DND-41 (cell line): ENCODE measurements around the gene FGA.

Experiments used
- EZH2 ChIP-seq: IDR thresholded peaks from 3 replicates; pipeline ENCODE4 v1.6.1; 2012; ENCODE audit warnings: borderline replicate concordance, low read depth, mild to moderate bottlenecking, moderate library complexity, low read length, inconsistent platforms; ENCODE audit not compliant: severe bottlenecking
- TF ChIP-seq, protein P1 (sequence below): IDR thresholded peaks from 2 replicates; pipeline ENCODE4 v1.5.1; 2012; ENCODE audit warnings: borderline replicate concordance, low read length, moderate library complexity, mild to moderate bottlenecking; ENCODE audit not compliant: poor library complexity, severe bottlenecking; ENCODE audit errors: extremely low read depth

DNA sequence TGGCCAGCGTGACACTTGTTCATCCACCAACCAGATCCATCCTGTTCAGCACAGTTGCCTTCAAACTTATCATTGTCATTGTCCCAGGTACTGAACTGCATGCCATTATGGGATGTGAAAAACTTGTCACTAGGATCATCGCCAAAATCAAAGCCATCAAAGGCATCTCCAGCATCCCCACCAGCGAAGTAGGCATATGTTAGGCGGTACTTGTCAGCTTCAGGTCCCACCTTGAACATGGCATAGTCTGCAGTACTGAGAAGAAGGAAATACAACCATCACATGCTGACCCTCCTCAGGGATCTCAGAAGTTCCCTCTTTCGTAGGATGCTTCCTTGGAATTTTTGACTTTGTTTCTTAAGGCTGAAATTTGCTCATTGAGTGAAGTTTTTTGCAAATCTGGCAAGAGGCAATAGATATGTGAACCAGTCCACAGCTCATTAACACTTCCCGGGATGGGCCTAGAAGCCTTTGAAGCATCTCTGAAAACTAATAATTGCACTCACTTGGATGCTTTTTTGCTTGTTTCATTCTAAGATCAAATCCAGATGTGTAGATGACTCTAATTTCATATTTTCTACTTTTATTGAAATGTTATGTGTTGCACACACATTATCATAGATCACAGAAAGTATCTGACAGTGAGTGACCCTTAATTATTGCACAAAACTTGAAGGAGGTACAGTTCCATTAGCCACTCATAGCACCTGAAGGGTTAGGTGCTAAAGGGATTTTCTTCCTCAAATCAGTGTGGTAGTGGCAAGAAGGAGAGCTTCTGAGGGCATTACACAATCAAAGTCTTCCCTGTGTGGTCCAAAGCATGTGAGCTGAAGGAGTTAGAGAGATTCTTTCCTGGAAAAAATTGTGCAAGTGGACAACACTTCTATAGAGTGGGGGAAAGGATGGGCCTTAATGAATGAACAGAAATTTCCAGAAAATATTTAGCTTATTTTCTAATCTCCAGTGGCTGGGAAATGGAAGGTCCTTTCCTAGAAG, 16.5 kb upstream of the FGA start:
- TF ChIP-seq, protein P1, sequence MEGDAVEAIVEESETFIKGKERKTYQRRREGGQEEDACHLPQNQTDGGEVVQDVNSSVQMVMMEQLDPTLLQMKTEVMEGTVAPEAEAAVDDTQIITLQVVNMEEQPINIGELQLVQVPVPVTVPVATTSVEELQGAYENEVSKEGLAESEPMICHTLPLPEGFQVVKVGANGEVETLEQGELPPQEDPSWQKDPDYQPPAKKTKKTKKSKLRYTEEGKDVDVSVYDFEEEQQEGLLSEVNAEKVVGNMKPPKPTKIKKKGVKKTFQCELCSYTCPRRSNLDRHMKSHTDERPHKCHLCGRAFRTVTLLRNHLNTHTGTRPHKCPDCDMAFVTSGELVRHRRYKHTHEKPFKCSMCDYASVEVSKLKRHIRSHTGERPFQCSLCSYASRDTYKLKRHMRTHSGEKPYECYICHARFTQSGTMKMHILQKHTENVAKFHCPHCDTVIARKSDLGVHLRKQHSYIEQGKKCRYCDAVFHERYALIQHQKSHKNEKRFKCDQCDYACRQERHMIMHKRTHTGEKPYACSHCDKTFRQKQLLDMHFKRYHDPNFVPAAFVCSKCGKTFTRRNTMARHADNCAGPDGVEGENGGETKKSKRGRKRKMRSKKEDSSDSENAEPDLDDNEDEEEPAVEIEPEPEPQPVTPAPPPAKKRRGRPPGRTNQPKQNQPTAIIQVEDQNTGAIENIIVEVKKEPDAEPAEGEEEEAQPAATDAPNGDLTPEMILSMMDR = no peak
- no peak for TF ChIP-seq EZH2
